K562 treated with DMSO at 1 percent for 4 hours (cell line): ENCODE results near the gene WFDC5. TPM values are rescaled to one million over a fixed set of nuclear protein-coding genes. Genes with fewer than 3 reads are reported as not detected.

ENCODE experiments used
- total RNA-seq: library from RNA; unstranded; fragments of 300-600 nt; gene quantifications from 2 replicates; pipeline ENCODE4 v1.2.3, GENCODE V29; 2022; ENCODE audit not compliant: insufficient read depth

The WFDC5 gene
- total RNA-seq = not detected in 2 replicates

GRCh38 chr20:45114465-45115385 is at the start of gene WFDC5:
Gene WFDC5, minus strand, starts transcription at chr20:45115174. Its CDS starts 91 bp downstream, at chr20:45115083.

GRCh38 chr20:45124365-45124764 is 9.4 kb upstream of the WFDC5 start, which contains the start of gene WFDC12:
Gene WFDC12, minus strand, starts transcription at chr20:45124465. Its CDS starts 18 bp downstream, at chr20:45124447.

GRCh38 chr20:45100563-45101245 is 14.3 kb downstream of the WFDC5 start, which contains the start of gene KCNS1:
Gene KCNS1, minus strand, starts transcription at chr20:45101127. Its CDS starts 1,891 bp downstream, at chr20:45099236.

Other genes starting within 250 kb of the WFDC5 start
- 83.3 and 93.2 TPM in 2 replicates for gene YWHAB, start 229.5 kb downstream of the WFDC5 start, total RNA-seq
- 39.7 and 48.7 TPM in 2 replicates for gene PABPC1L, start 205.1 kb downstream of the WFDC5 start, total RNA-seq
- 35.3 and 36.9 TPM in 2 replicates for gene TOMM34, start 154.8 kb downstream of the WFDC5 start, total RNA-seq
- 11.8 and 12.8 TPM in 2 replicates for gene STK4, start 148.7 kb downstream of the WFDC5 start, total RNA-seq
- gene KCNS1, start 14.0 kb downstream of the WFDC5 start, total RNA-seq = not detected in 2 replicates
- not detected in 2 replicates for gene WFDC12, start 9.3 kb upstream of the WFDC5 start, total RNA-seq
- gene PI3, start 59.7 kb upstream of the WFDC5 start, total RNA-seq = not detected in 2 replicates
- not detected in 2 replicates for gene SEMG1, start 91.9 kb upstream of the WFDC5 start, total RNA-seq
- gene SEMG2, start 106.2 kb upstream of the WFDC5 start, total RNA-seq = not detected in 2 replicates
- gene SLPI, start 139.4 kb upstream of the WFDC5 start, total RNA-seq = not detected in 2 replicates
- not detected in 2 replicates for gene RBPJL, start 191.7 kb upstream of the WFDC5 start, total RNA-seq
- gene MATN4, start 193.1 kb upstream of the WFDC5 start, total RNA-seq = not detected in 2 replicates
- 10.1 and 13.5 TPM in 2 replicates for gene SDC4, start 233.2 kb upstream of the WFDC5 start, total RNA-seq
- gene SYS1, start 248.0 kb upstream of the WFDC5 start, total RNA-seq = 10.9 and 16.0 TPM in 2 replicates